HG03175 (cell line): Measurements from ENCODE around the gene SMOC1.

Experiments used
- ATAC-seq: cut with Tn5 transposase; IDR thresholded peaks from one replicate; pipeline ENCODE4 v1.9.1; 2021; ENCODE audit warnings: mild to moderate bottlenecking, moderate library complexity; ENCODE audit not compliant: unreplicated experiment

SMOC1 gene

GRCh38 chr14:70032016-70032415 lies 152.8 kb downstream of the SMOC1 start:
- no peak for ATAC-seq

GRCh38 chr14:70032447-70032846 lies 153.2 kb downstream of the SMOC1 start:
- no peak for ATAC-seq

- ATAC-seq, result no peak
These were observed 153.9 kb downstream of the SMOC1 start for GRCh38 chr14:70033116-70033515.

GRCh38 chr14:70033561-70033960 lies 154.3 kb downstream of the SMOC1 start:
- no peak for ATAC-seq

DNA sequence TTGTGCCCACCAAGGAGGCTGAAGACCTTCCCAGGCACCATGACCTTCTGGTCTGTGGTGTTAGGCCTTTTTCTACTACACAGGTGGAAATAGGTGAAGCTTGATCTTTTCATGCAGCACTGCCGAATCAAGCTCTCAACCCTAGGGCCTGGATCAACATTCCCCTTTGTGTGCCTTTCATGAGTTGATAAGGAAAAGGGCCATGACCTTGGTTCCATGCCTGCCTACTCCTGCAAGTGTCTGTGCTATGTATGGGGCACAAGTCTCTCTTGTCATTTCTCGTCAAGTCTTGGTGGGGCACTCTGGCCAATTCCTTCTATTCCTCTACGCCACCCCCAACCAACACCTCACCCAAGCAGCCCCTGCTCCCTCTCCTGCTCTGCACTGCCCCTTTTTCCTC lies 155.0 kb downstream of the SMOC1 start:
- no peak for ATAC-seq

GRCh38 chr14:70036665-70037064 lies 157.4 kb downstream of the SMOC1 start:
- no peak for ATAC-seq

- no peak for ATAC-seq
These were observed 163.8 kb downstream of the SMOC1 start for GRCh38 chr14:70043001-70043400.

- ATAC-seq, result no peak
These were observed 166.1 kb downstream of the SMOC1 start for GRCh38 chr14:70045310-70045709.

DNA sequence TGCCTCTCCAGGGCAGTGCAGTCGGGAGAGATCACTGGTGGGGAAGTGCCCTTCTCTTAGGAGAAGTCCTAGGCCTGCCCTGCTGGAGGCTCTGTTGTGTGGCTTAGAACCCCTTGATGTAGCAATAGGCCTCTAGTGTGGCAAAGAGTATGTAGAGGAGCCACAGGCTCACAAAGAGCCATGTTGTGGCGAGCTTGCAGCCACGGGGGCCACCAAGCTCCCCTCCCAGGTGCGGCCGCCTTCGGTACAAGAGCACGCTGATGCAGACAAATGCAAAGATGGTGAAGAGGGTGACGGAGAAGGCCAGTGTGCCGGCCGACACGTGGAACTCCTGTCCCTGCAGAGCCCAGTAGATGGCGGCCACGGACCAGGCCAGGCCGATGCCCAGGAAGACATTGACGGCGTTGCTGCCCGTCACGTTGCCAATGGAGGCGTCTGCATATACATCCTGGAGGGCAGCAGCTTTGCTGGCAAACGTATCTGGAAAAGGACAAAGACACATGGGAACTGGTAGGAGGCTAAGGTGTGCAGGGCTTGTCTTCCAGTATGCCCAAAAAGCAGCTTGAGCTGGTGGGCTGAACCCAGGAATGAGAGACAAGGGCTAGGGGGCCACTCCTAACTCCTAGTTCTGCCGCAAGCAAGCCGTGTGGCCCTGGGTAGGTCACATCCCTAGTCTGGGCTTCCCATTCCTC lies 166.8 kb downstream of the SMOC1 start:
- no peak for ATAC-seq

DNA sequence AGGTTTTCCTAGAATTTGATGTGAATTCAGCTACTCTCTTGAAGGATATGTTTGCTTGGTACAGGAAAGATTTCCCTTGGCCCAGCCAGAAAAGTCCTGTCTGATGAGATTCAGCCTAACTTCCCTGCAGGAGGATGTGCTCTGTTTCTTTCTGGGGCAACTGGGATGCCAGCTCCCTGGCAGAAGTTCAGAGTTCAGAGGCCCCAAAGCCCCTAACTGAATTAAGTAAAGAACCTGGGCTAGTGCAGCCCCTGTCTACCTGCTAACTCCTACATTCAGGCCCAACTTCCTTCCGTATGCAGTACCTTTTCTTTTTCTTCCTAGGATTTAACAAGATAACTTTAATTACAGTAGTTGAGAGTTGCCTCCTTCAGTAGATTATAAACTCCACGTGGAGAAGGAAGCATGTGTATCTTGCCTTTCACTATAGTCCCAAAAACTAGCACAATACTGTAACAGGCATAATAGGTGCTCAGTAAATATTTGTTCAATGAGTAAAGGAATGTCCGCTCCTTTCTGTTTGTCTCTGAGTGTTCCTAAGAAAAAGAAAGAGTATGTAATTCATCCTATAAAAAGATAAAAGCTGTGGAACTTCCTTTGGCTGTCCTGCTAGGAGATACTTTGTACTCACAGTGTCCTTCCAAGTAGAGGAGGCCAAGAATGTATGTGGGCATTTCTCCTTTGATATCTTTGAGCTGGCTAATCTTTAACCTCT lies 168.5 kb downstream of the SMOC1 start:
- ATAC-seq, result no peak

DNA sequence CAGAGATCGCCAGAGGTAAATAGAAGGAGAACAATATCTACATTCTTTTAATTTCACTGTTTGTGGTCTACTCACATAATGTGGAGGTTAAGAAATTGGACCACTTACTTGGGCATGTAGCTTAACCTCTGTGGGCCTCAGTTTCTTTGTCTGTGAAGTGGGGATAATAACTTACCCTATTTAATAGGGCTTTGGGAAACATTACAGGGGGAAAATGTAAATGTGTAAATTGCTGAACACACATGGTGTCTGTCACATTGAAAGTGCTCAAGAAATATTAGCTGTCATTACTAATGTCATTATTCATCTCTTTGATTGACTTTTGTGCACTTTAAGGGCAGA lies 169.1 kb downstream of the SMOC1 start:
- no peak for ATAC-seq

GRCh38 chr14:70049605-70050004 lies 170.4 kb downstream of the SMOC1 start:
- ATAC-seq, result no peak

DNA sequence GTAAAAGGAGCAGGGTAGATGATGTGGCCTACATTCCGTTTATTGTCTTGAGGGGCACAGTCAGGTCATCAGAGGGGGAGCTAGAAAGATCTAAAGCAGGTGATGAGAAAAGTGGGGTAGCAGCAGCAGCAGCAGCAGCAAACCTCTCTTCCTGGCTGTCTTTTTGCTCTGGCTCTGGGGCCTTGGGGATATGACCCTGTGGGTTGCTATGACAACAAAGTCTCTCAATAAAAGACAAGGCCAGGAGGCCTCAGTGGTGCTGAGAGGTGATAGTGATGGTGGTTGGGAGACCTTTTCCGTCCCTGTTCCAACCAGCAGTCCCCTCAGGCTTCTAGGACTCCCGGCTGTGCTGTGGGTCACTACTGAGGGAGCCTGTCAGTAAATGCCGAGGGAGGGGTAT lies 170.9 kb downstream of the SMOC1 start:
- no peak for ATAC-seq

GRCh38 chr14:70052990-70053389 lies 173.8 kb downstream of the SMOC1 start:
- ATAC-seq, result no peak

- no peak for ATAC-seq
These were observed 178.4 kb downstream of the SMOC1 start for GRCh38 chr14:70057519-70058136.

DNA sequence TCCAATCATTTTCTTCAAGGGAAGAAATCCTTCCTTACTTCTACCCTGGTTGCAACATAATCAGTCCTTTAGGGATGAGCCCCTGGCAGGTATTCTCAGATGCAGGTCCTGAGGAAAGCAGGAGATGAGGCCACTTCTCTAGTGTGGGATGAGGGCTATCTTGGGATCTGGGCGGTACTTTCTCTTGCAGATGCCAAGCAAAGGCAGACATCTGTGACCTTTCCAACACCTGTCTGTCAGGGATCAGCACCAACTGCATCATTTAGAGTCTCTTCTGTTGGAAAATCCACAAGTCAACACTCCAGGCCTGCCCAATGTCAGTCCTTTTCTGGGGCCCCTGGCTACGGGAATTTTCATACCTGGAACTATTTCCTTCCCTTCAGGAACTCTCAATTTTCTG lies 180.3 kb downstream of the SMOC1 start:
- no peak for ATAC-seq

- ATAC-seq, result no peak
These were observed 181.9 kb downstream of the SMOC1 start for GRCh38 chr14:70061108-70061507.

DNA sequence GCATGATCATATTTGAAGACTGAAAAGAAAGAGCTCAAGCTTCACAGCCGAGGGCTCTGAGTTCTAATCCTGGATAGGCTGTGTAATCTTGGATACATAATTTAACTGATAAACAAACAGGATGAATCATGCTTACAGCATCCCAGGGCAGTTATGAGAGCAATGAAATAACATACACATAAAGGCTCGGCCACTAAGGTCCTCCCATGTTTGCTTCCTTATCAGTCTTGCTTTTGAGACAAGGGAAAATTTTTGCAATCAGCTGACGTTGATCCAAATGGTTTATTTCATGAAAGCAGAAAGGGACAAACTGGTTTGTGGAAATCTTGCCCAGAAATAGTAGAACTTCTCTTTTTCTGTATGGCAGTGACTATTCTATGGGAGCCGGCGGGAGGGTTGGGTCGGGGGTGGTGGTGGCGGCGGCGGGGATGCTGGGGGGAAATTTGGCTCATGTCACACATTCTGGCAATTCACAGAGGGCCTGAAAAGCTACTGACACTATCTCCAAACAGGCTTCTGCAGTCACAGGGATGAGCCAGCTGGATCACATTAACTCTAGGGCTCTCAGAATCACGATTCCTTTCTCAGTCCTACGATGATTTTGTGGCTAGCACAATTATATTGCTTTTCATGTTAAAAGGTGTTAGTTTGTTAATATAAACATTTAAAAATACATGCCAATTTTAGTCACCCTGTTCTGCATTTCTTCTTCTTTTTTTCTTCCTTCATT lies 185.1 kb downstream of the SMOC1 start:
- no peak for ATAC-seq

DNA sequence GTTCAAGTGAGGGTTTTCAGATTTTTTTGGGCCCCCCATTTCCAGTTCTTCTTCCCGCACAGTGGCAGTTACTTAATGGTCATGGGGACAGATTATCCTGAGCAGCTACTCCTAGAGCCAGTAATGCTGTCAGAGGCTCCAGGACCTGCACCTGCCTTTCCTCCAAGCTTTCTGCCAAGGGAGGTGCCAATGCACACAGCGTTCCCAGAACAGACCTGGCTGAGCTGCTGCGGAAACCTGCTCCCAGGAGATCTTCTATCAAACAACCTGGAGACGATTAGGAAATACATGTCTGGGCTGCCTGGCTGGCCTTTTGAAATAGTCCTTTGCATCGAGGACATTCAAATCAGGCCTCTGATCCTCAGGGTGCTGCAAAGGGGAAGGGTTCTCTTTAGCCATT lies 188.6 kb downstream of the SMOC1 start:
- ATAC-seq, result no peak

DNA sequence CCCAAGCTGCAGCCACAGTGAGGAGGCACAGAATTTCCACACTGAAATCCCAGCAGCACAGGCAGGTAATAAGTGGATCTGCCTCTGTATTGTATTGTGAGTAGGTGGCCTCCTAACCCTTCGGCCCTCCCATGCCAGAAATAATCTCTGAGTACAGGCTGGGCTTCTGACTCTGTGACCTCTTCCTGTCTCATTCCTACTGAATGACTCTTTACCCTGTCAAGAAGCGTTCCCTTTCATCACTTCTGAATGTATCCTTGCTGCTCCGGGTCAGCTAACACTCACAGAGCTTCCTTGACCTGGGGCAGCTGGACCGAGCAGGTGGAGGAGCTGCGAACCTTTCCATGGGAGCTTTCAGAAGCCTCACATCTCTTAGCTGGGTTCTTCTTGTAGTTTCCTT lies 190.0 kb downstream of the SMOC1 start:
- ATAC-seq, result no peak

- no peak for ATAC-seq
These were observed 194.8 kb downstream of the SMOC1 start for GRCh38 chr14:70073924-70074566.
